EH (cell line): Measurements from ENCODE around the gene UBE2M.
A peak's percentile ranks its signal among the peaks of the same experiment; 100 is the strongest.
"Not testable (repeated sequence)": the region's sequence is repeated elsewhere in the genome, so short reads cannot be mapped to it uniquely, and the experiment has no call there.

Source experiments
- DNase-seq: peaks from one replicate; pipeline ENCODE4 v3.0.0-alpha.2; 2015; ENCODE audit warnings: low read depth

Gene UBE2M

DNA sequence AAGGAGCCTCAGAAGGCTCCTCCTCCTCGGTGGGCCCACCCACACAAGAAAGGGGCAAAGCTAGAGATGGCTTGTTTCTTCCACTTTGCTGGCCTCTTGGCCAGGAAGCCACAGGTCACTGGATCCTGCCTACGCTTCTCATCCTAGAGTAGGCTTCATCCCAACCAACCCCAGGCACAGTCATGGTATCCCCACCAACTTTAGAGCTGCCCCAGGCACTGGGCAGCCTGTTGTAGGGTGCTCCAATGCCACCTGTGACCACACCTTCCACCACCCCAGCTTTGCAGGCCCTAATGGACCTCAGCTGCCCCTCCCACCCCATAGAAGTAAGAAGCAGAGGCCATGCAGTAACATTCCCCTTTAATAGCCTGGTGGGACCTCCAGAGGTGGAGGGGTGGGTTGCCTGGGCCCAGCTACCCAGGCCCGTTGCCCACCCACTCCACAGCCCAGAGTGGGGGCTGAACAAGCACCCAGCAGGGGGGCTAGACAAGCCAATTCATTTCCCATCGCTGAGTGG is 3.0 kb downstream of the UBE2M start:
- DNase-seq: no peak

DNA sequence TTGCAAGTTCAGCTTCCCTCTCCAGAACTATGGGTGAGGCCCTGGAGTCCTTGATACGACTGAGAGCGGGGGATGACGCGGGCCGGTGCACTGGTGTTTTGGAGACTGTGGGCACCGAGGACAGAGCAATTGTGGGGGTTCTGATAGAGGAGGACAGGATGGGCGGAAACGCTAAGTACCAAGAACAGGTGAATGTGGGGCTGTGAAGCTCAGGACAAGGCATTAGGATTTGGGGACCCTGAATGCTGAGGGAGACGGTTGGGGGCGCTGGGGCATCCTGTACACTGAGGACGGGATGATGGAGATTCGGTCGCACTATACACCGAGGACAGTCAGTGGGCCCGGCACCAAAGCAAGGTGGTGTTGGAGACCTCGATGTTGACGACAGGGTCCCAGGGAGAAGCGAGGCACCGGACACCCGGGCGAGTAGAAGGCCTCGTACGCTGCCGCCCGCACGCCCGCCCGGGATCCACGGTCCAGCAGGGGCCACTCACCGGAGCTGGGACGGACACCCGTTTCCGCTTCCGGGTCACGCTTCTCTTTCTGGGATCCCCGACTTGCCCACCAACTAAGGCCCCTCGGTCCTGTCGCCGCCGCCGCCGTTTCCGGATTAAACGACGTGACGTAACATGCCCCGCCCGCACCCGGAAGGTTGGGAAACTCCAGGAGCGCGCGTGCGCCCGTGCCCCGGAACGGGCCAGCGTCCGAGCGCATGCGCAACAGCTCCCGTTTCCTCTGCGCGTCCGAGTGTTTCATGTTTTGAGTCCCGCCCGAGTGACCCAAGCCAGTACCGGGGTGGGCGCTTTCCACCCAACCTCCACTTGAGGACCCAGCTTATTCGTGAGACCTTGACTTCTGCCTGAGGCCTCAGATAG is 3.7 kb downstream of the UBE2M start, which contains the start of gene CHMP2A:
Gene CHMP2A (minus strand): TSS at position 612 of the 875 bp plus-strand sequence. CDS start 893 bp downstream, outside the sequence.
- peak; percentile 97 for DNase-seq

DNA sequence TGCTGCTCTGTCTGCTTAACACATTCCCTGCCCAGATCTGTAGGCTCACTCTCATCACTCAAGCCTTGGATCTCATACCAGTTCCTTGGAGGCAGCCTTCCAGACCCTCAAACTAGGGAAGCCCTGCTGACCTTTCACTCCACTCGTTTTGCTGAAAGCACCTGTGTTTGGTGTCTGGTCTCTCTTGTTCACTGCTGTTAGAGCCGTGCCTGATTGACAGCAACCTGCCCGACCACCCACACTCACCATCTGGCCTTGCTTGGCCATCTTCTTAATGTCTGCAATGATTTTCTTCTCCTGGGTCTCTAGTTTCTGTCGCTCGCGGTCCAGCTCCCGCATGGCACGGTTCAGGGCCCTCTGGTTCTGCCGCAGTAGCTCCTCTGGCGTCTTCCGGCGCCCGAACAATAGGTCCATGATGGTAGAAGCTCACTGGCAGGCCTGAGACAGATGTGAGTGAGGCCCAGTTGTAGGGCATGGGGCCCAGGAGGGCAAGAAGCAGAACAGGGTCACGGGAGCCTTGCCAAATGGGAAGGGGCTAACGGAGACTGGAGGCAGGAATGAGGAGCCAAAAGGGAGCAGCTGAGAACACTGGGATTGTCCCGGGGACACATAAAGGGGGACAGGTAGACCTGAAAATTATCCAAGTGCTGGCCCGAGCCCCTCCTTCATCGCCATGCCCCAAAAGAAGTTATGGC is 4.5 kb downstream of the UBE2M start:
- no peak for DNase-seq

DNA sequence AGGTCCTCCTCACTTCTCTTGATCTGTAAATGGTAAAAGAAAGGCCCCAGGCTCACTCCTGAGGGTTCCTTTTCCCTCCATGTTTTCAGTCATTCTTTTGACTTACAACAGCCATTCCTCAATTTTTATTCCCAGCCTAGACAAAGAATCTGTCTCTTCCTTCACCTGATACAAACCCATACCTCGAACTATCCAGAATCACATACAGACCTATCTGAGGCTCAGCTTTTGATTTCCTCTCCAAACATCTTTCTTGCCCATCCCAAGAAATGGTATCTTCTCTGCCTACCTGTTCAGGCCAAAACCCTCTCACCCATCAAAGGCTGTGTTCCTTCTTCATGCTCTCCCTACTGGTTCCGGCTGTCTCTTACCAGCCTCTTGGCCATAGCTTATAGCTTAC is 5.8 kb downstream of the UBE2M start:
- no peak for DNase-seq

DNA sequence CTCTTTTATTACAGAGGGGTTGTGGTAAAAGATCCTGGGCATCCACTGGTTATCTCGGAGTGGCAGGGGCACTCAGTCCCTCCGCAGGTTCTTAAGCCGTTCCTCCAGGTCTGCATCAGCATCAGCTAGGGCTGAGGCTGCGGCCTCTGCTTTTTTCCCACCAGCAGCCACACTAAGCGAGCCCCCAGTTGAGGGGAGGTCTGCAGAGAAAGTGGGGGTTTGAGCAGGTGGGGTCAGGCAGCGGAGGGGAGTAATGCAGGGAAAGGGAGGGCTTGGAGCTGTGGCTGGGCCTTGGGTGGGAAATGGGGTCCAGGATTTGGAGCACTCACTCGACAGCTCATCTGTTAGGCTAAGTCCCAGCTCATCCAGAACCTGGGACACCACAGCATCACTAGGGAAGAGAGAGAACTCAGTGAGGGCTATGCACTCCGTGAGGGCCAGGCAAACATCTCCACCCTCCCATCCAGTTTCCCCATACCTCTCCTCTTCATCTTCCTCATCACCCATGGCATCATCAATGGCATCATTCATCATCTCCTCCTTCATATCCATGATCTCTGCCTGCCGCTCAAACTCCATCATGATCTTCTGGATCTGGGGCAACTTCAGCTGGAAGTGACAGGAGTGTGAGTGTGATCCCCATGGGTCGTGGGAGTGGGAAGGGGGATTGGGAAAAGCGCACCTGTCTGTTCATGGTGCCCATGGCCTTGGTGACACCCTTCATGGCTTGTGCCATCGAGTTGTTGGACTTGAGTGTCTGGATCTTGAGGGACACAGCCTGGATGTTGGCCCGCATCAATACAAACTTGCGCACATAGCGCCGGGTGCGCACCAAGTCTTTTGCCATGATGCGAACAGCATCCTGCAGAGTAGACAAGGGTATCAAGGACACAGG is 6.6 kb downstream of the UBE2M start:
- no peak for DNase-seq

DNA sequence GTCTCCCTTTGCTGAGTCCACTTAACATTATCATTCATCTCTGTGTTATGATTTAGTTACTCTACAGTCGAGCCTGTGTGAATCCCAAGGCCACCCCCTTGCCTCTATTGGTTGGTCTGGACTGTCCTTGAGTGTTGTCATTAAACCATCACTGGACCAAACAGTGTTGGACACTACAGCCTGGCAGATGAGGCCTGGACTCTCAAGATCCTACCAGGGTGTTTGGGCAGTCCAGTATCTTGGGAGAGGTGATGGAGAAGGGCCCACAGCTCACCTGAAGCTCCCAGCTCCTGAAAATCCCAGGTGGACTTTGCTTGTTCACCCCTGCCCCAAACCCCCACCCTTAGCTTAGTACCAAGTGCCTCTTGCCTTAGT is 7.3 kb downstream of the UBE2M start:
- no peak for DNase-seq

DNA sequence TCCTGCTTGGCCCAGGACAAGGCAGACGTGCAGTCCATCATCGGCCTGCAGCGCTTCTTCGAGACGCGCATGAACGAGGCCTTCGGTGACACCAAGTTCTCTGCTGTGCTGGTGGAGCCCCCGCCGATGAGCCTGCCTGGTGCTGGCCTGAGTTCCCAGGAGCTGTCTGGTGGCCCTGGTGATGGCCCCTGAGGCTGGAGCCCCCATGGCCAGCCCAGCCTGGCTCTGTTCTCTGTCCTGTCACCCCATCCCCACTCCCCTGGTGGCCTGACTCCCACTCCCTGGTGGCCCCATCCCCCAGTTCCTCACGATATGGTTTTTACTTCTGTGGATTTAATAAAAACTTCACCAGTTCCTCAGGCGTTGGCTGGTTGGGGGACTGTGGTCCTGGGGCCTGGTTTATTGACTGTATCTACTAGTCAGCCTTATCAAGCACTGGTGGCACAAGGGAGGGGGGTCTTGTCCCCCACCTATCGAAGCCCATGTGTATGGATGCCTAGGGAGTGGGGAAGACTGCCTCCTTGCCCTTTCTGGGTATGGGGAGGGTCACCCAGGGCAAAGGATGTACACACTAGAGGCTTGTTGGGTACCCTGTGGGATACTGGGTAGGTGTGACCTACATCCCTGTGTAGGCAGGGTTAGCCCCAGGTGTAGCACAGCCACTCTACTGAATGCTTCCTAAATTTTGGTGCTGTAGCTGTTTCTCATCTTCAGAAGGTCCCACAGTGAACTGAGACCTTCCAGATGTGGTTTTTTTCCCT is 7.9 kb downstream of the UBE2M start:
- no peak for DNase-seq

DNA sequence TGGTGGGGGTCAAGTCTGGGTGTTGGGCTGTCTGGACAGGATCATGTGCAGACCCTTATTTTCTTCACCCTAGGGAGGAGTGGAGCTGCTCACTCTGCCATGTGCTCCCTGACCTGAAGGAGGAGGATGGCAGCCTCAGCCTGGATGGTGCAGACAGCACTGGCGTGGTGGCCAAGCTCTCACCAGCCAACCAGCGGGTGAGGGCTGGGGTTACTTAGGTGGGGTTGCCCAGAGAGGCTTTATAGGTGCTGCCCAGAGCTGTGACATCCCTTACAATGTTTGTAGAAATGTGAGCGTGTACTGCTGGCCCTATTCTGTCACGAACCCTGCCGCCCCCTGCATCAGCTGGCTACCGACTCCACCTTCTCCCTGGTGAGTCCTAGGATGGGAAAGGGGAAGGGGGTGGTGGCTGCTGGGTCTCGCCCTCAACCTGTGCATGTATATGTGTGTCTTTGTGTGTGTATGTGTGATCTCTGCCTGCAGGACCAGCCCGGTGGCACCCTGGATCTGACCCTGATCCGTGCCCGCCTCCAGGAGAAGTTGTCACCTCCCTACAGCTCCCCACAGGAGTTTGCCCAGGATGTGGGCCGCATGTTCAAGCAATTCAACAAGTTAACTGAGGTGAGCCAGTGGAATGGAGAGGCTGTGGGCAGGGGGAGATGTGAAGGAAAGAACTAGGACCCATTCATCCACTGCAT is 8.6 kb downstream of the UBE2M start:
- DNase-seq: no peak

DNA sequence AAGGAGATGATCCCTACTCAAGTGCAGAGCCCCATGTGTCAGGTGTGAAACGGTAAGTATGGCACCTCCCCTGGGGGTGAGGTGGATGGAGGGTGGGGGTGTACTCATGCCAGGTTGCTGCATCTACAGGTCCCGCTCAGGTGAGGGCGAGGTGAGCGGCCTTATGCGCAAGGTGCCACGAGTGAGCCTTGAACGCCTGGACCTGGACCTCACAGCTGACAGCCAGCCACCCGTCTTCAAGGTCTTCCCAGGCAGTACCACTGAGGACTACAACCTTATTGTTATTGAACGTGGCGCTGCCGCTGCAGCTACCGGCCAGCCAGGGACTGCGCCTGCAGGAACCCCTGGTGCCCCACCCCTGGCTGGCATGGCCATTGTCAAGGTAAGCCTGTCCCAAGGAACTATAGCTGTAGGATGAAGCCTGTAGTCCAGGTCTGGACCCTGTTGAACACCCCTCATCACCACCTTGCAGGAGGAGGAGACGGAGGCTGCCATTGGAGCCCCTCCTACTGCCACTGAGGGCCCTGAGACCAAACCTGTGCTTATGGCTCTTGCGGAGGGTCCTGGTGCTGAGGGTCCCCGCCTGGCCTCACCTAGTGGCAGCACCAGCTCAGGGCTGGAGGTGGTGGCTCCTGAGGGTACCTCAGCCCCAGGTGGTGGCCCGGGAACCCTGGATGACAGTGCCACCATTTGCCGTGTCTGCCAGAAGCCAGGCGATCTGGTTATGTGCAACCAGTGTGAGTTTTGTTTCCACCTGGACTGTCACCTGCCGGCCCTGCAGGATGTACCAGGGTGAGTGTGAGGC is 9.3 kb downstream of the UBE2M start:
- DNase-seq: no peak

DNA sequence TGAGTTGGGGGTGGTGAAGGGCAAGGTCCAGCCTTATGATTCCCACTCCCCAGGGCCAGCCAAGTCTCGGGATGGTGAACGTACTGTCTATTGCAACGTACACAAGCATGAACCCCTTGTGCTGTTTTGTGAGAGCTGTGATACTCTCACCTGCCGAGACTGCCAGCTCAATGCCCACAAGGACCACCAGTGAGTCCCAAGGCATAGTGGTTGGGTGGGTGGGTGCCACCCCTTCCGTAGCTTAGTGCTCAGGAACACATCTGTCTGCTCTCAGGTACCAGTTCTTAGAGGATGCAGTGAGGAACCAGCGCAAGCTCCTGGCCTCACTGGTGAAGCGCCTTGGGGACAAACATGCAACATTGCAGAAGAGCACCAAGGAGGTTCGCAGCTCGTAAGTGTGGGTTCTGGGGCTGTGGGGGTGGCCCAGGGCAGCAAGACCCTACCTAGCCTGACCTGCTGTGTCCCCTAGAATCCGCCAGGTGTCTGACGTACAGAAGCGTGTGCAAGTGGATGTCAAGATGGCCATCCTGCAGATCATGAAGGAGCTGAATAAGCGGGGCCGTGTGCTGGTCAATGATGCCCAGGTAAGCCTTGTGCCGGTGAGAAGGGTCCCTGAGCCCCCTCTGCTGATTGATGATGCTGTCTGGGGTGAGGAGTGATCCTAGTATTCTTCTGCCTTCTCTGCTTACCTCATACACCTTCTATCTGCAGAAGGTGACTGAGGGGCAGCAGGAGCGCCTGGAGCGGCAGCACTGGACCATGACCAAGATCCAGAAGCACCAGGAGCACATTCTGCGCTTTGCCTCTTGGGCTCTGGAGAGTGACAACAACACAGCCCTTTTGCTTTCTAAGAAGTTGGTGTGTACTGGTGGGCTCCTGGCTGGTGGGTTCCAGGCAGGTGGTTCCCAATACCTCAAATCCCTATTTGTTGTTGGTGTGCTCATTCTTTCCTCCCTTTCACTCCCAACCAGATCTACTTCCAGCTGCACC is 10.8 kb downstream of the UBE2M start:
- no peak for DNase-seq

DNA sequence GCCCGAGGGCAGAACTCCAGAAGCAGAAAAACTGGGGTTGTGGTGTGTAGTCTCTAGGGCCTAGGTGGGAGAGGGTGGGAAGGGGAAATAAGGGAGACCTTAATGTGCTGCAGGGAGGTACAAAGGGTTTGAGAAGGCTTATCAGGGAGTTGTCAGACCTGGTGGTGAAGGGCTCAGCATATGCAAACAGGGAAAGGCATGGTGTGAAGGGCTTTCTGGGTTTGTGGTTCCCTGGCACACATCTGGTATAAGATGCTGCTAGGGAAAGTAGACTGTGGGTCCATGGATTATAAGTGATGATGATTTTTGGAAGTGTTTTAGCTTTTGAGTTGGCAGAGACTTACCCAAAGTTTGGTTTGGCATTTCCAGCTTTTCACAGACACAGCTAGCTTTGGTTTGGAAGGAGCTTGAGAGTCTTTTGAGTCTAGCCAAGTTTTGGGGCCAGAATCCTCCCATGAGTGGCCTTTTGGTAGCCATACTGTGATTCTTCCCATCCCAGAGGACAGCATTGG is 12.3 kb downstream of the UBE2M start:
- no peak for DNase-seq

DNA sequence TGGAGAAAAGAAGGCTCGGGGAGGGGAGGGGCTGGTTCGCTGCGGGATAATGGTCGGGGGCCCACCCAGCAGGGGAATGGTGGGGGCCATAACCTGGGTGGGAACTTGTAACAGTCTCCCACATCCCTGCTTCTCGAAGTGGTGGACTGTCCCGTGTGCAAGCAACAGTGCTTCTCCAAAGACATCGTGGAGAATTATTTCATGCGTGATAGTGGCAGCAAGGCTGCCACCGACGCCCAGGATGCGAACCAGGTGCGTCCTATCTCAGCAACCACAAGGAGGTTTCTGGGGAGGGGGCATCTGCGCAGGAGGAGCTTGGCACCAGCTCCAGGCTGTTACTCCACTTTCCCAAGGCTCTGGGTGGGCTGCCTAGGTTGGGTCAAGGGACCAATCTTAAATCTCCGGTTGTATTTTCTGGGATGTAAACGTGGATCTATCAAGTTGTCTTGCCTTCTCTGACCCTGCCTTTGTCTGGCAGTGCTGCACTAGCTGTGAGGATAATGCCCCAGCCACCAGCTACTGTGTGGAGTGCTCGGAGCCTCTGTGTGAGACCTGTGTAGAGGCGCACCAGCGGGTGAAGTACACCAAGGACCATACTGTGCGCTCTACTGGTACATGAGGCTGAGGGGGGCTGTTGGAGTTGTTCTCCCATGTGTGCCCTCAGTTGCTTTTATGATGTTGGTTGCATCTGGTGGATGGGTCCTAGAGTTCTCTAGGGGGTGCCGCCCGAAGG is 13.0 kb downstream of the UBE2M start:
- peak; percentile 12 for DNase-seq

DNA sequence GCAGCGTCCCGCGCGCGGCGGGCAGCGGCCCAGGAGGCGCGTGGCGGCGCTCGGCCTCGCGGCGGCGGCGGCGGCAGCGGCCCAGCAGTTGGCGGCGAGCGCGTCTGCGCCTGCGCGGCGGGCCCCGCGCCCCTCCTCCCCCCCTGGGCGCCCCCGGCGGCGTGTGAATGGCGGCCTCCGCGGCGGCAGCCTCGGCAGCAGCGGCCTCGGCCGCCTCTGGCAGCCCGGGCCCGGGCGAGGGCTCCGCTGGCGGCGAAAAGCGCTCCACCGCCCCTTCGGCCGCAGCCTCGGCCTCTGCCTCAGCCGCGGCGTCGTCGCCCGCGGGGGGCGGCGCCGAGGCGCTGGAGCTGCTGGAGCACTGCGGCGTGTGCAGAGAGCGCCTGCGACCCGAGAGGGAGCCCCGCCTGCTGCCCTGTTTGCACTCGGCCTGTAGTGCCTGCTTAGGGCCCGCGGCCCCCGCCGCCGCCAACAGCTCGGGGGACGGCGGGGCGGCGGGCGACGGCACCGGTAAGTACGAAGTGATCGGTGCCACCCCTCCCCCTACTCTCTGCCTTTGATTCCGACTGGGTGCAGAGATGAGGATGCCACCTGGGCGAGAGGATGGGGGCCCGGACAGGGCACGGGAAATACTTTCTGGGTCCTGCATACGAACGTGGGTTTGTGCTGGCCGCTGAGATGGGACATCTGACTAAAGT is 13.7 kb downstream of the UBE2M start:
- DNase-seq: peak; percentile 69

DNA sequence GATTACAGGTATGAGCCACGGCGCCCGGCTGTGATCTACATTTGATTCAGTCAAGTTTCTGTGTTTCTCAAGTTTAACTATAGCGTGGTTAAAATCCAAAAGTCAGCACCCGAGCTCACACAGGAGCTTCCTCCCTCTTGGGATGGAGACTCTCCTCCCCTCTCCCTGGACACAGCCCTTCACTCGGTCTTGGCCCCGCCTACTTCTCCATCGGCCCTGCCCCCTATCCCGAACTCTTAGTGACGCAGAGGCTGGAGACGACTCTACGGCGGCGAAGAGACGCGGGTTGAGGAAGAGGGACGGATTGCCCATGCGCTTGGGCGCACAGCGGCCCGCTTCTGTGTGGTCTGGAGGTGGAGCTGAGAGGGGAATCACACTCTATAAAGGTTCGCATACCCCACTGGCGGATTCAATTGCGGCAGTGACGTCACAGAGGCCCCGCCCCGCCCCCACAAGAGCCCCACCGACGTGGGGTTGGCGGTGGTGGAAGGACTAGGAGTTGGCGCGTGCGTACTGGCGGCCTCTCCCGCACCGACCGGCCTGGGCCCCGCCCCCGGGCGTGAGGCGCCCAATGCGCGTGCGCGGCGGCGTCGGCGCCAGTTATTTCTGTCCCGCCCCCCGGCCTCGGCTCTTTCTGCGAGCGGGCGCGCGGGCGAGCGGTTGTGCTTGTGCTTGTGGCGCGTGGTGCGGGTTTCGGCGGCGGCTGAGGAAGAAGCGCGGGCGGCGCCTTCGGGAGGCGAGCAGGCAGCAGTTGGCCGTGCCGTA is 14.4 kb downstream of the UBE2M start, which contains the start of gene TRIM28:
Gene TRIM28 (plus strand): TSS at position 239 of the 765 bp plus-strand sequence. CDS start 694 bp downstream, outside the sequence.
- peak; percentile 99 for DNase-seq

DNA sequence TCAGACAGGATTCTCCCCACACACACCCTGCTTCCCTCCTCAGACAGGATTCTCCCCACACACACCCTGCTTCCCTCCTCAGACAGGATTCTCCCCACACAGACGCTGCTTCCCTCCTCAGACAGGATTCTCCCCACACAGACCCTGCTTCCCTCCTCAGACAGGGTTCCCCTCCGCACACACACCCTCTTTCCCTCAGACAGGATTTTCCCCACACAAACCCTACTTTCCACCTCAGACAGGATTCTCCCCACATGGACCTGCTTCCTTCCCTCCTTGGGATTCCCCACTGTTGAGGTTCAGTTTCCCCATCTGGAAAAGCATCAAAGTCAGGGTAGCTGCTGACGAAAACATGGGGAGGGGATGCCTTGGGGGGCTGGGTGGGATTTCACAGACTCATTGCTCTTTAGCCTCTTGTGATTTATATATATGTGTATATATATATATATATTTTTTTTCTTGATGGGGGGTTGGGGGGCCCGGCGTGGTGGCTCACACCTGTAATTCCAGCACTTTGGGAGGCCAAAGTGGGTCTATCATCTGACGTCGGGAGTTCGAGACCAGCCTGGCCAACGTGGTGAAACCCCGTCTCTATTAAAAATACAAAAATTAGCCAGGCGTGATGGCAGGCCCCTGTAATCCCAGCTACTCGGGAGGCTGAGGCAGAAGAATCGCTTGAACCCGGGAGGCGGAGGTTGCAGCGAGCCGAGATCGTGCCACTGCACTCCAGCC is 15.6 kb downstream of the UBE2M start:
- not testable (repeated sequence) for DNase-seq
